Small intestine (tissue), 7 donors: ENCODE results near the gene VIPR2. TPM values are rescaled to one million over a fixed set of nuclear protein-coding genes. Genes with fewer than 3 reads are reported as not detected.
"Not testable (repeated sequence)": the region's sequence is repeated elsewhere in the genome, so short reads cannot be mapped to it uniquely, and the experiment has no call there.

Source experiments
- DNase-seq, 2 donors: peaks; one replicate each; pipeline versions ENCODE4 v3.0.0 to v3.0.0-alpha.2; 2013
- FAIRE-seq: peaks from 2 replicates; lab custom pipeline; 2012; peaks lifted over from hg19 to GRCh38; lab: Jason Lieb, UNC
- H3K27ac ChIP-seq, 3 donors: one replicate each; pipeline ENCODE4 v1.5.1; 2013; ENCODE audit warnings: low read length in 2 of 3, mild to moderate bottlenecking in 2 of 3, control low read depth in 1 of 3, inconsistent platforms in 1 of 3, low read depth in 1 of 3, moderate library complexity in 1 of 3
- H3K27me3 ChIP-seq, 3 donors: one replicate each; pipeline ENCODE4 v1.6.1; 2013; ENCODE audit warnings: low read length in 3 of 3, inconsistent platforms in 1 of 3; ENCODE audit not compliant: control insufficient read depth in 3 of 3, insufficient read depth in 3 of 3
- H3K36me3 ChIP-seq, 3 donors: one replicate each; pipeline ENCODE4 v1.6.1; 2013; ENCODE audit warnings: low read length in 3 of 3, inconsistent platforms in 1 of 3, low read depth in 1 of 3, mild to moderate bottlenecking in 1 of 3, moderate library complexity in 1 of 3; ENCODE audit not compliant: control insufficient read depth in 3 of 3, insufficient read depth in 2 of 3
- H3K4me1 ChIP-seq, 3 donors: one replicate each; pipeline ENCODE4 v1.6.1; 2013; ENCODE audit warnings: low read length in 2 of 3, inconsistent platforms in 1 of 3, low read depth in 1 of 3, mild to moderate bottlenecking in 1 of 3, moderate library complexity in 1 of 3; ENCODE audit not compliant: control insufficient read depth in 3 of 3, insufficient read depth in 2 of 3
- H3K4me3 ChIP-seq, 3 donors: one replicate each; pipeline ENCODE4 v1.5.1; 2013; ENCODE audit warnings: low read length in 3 of 3, control low read depth in 1 of 3, inconsistent platforms in 1 of 3, low read depth in 1 of 3, mild to moderate bottlenecking in 1 of 3, moderate library complexity in 1 of 3
- H3K9me3 ChIP-seq, 2 donors: one replicate each; pipeline ENCODE4 v1.6.1; 2013; ENCODE audit warnings: low read depth in 1 of 2, low read length in 1 of 2; ENCODE audit not compliant: control insufficient read depth in 2 of 2, insufficient read depth in 1 of 2
- WGBS, 3 donors: extraction: QIAGEN DNeasy Blood & Tissue Kit; methylation state at CpG; one replicate each; pipeline ENCODE4 v1.1.7; 2013; 5-methylcytosine and 5-hydroxymethylcytosine counted together
- polyA plus RNA-seq, 4 donors: library from polyadenylated mRNA; stranded (reverse) in 3 of 4; unstranded in 1 of 4; fragments of 200-250 nt in 3 of 4; fragments of 120-200 nt in 1 of 4; gene quantifications; one replicate each; pipeline versions ENCODE4 v1.2.1 to v1.2.3, GENCODE V29; 2013
- donor health status: healthy with polysubstance abuse.
- donor health status: control.
- donor health status: control.
- donor health status: Bipolar disorder and iron deficiency.
- donor health status: healthy.

Gene VIPR2
- polyA plus RNA-seq, 4 donors = 0.81 to 1.2 (median 0.97) TPM; not detected in 1

DNA sequence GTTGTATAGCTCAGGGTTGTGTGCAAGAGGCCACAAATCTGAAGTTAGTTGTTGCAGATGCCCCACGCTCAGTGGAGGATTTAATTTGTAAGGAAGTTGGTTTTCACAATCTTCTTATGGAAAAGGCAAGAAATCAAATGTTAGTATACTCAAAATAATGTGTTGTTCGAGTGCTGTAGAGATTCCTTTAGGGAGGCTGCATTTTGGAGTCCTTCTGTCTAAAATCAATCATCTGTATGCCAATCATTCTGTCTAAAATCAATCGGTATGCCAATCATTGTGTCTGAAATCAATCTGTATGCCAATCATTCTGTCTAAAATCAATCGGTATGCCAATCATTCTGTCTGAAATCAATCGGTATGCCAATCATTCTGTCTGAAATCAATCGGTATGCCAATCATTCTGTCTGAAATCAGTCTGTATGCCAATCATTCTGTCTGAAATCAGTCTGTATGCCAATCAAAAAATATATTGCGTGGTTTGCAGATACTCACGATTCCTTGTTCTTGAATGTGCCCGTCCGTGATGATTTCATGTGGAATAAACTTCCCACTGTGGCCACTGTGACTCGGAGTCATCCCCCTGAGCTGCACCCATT lies 19.1 kb upstream of the VIPR2 start:
- not testable (repeated sequence) for DNase-seq, H3K27ac ChIP-seq, H3K4me3 ChIP-seq, FAIRE-seq, H3K4me1 ChIP-seq, H3K36me3 ChIP-seq, H3K27me3 ChIP-seq
- H3K9me3 ChIP-seq = peaks cover 0 to 10% of the 10 kb centered on the region in 2 donors
- WGBS, 3 donors = 75 to 92% (median 82%) methylated on average over 6 to 9 of the region's 11 CpGs

DNA sequence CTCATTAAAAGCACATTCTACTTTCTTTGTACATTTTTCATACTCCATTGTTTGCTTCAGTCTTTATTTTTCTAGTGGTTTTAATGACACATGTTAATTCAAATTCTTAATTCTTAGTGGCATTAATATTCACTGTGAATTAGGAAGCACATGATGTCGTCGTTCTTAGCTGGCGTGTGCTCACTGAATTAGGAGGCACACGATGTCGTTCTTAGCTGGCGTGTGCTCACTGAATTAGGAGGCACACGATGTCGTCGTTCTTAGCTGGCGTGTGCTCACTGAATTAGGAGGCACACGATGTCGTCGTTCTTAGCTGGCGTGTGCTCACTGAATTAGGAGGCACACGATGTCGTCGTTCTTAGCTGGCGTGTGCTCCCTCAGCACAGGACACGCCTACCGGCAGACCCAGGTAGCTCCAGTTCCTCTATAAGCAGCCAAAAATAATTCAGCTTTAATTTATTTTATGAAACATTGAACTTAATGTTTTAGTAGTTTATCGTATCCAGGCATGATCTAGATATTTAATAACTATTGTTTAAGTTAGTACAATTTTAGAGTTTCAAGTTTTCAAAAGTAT lies 17.5 kb upstream of the VIPR2 start:
- not testable (repeated sequence) for H3K4me1 ChIP-seq, H3K36me3 ChIP-seq, H3K27me3 ChIP-seq, H3K4me3 ChIP-seq, FAIRE-seq, H3K9me3 ChIP-seq, H3K27ac ChIP-seq, DNase-seq
- 74 to 84% (median 80%) methylated on average over 17 to 21 of the region's 21 CpGs for WGBS, 3 donors

DNA sequence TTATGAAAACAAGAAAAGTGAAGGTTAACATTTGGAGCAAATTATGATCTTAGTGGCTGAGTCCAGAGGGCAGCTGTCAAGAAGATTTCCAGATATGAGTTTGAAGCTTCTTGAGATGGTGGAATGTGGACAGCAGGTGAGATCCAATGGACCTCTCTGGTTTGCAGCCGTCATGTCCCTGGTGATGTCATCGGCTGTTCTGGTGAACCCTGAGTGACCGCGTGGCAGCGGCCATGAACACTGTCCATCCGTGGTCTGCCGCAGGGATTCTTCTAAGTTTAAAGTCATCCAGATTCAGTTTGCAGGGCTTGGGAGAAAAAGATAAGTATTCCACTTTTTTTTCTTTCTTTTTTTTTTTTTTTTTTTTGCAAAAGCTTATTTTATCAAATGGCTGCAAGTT lies 15.8 kb upstream of the VIPR2 start:
- FAIRE-seq (no peak), DNase-seq (no peak)
- H3K4me3 ChIP-seq = no peak overlapping the region
- H3K9me3 ChIP-seq = no peaks in the 10 kb centered on the region
- no peak overlapping the region for H3K27ac ChIP-seq
- 92 to 96% (median 94%) methylated on average over 7 of the region's 7 CpGs for WGBS, 3 donors
- no peaks in the 10 kb centered on the region for H3K27me3 ChIP-seq
- H3K36me3 ChIP-seq = no peaks in the 10 kb centered on the region
- no peaks in the 10 kb centered on the region for H3K4me1 ChIP-seq

DNA sequence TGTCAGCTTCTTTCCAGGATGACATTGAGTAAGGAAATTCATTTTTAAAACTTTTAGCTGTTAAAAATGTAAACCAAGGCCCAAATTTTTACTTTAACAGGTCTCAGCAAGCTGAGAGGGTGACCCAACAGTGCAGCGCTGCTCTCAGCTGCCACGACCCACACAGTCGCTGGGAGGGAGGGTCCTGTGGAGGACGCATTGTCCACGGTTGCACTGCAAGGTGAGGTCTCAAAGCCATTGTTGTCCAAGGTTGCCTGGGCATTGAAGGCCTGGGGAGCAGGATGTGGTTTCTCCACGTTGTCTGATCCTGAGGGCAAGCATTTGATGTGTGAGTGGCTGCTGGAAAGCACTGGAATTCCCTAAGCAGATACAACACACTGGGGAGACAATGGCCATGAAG lies 15.1 kb upstream of the VIPR2 start:
- Histone ChIP-seq H3K4me3 (no peak overlapping the region), H3K4me1 (no peaks in the 10 kb centered on the region), H3K36me3 (no peaks in the 10 kb centered on the region), H3K9me3 (no peaks in the 10 kb centered on the region), H3K27me3 (no peaks in the 10 kb centered on the region), H3K27ac (no peak overlapping the region)
- WGBS, 3 donors = 79 to 81% (median 81%) methylated on average over 6 of the region's 6 CpGs
- DNase-seq (no peak), FAIRE-seq (no peak)

DNA sequence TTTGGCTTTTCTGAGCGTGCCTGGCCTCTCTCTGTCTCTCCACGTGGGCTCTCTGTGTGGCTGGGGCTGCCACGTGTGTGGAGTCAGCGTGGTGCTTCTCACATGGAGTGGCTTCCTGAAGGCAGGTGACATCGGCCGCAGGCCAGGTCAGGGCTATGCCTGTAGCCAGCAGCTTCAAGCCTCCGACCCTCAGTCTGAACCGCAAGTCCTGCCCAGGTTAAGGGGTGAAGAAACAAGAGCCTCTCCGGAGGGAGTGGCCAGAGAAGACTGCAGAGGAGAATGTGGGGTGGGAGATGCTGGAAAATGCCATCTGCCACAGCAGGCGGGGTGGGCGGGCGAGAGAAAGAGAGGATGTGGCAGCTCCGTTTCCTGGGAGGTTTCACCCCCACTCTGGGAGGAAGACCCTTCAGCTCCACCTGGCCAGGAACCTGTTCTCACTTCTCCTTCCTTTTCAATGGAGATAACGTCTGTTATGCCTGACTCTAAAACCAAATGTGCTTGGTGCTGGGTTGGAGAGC lies 14.3 kb upstream of the VIPR2 start:
- H3K36me3 ChIP-seq = no peaks in the 10 kb centered on the region
- DNase-seq (no peak), FAIRE-seq (no peak)
- no peaks in the 10 kb centered on the region for H3K27me3 ChIP-seq
- no peaks in the 10 kb centered on the region for H3K9me3 ChIP-seq
- no peak overlapping the region for H3K4me3 ChIP-seq
- no peaks in the 10 kb centered on the region for H3K4me1 ChIP-seq
- WGBS, 3 donors = 55 to 60% (median 59%) methylated on average over 14 of the region's 14 CpGs
- no peak overlapping the region for H3K27ac ChIP-seq

DNA sequence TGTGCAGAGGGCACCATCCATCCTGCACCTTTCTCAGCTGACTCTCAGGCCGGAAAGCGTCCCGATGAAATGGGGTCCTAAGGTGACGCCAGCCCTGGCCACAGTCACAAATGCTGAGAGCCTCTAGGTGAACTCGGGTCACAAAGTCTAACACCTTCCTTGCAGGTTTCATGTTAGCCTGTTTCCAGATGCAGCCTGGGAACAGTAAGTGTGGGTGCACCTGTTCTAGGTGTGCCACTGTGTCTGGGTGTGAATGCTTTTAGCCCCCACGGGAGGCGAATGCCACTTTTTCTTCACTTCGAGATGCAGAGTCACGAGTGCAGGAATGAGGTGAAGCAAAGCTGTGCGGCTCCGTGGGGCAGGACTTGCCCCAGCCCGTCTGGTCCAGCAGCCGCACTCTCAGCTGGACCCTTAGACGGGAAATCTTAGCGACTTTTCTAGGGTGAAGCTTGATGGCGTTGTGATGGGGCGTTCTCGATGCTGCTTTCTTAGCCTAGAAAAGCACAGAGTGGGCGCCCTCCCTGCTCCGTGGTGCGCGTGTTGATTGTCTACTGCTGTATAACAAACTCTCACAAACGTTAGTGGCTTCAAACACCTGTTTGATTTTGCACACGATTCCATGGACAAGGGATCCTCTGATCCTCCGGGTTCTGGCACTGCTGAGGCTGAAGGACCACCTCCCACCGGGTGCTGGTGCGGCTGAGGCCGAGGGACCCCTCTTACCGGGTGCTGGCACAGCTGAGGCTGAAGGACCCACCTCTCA lies 13.6 kb upstream of the VIPR2 start:
- no peak for FAIRE-seq

DNA sequence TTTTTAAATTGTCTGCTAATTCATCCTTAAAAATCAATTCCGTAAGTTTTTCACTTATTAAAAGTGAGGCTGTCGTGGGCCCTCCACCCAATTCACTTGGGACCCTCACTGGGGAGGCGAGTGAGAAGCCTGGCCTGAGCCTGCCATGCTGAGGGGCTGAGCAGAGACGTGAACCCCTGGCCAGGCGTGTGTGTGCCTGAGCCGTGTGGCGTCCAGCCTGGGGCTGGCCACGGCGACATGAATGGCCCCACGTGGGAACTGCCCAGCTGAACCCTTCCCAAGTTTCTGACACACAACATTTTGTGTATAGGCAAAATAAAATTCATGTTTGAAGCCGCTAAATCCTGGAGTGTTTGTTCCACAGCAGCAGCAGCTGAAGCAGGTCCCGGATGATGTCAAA lies 13.0 kb upstream of the VIPR2 start:
- no peaks in the 10 kb centered on the region for H3K4me1 ChIP-seq
- no peak overlapping the region for H3K4me3 ChIP-seq
- H3K36me3 ChIP-seq = no peaks in the 10 kb centered on the region
- no peak overlapping the region for H3K27ac ChIP-seq
- DNase-seq = no peak
- 82 to 86% (median 85%) methylated on average over 12 of the region's 12 CpGs for WGBS, 3 donors
- no peaks in the 10 kb centered on the region for H3K9me3 ChIP-seq
- no peak for FAIRE-seq
- H3K27me3 ChIP-seq = no peaks in the 10 kb centered on the region

More for the DNA sequence above, 13.6 kb upstream of the VIPR2 start:
- 84 to 91% (median 85%) methylated on average over 29 of the region's 29 CpGs for WGBS, 3 donors
- no peak for DNase-seq
- no peaks in the 10 kb centered on the region for H3K9me3 ChIP-seq
- no peak overlapping the region for H3K4me3 ChIP-seq
- H3K27me3 ChIP-seq = no peaks in the 10 kb centered on the region
- no peaks in the 10 kb centered on the region for H3K36me3 ChIP-seq
- no peak overlapping the region for H3K27ac ChIP-seq
- H3K4me1 ChIP-seq = no peaks in the 10 kb centered on the region

DNA sequence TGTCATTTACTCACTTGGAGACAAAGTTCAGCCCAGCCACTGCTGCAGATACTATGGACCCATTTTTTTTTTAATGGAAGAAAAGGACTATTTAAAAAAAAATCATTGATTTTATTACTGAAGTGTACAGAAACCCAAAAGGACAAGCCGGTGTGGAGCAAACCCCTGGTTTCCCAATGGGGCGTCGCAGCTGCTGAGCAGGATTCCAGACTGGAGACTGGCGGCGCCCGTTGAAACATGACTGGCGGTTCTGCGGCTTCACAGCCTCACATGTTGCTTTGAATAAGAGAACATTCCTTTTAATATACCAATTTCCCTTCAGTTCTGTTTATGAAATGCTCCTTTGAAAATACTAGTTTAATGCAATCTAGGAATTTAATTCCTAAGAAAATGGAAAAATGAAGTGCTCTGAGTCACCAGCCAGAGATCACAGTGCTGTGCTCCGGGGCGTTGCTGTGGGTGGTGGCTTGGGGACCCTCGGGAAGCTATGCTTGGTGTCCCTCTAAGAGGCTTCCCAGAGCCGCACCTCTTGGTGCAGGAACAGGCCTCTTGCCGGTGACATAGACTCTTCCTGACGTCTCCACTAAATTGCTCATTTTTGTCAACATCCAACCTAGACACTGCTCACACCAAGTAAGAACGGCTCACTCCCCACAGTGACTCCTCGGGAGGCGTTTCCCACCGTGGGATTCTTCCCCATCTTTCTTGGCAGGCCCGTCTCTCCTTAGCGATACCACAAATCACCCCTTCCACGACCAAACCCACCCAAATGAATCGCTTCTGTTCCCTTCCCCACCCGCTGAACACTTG lies 12.0 kb upstream of the VIPR2 start:
- DNase-seq (no peak), FAIRE-seq (no peak)
- Histone ChIP-seq H3K27me3 (no peaks in the 10 kb centered on the region), H3K9me3 (no peaks in the 10 kb centered on the region), H3K36me3 (no peaks in the 10 kb centered on the region), H3K27ac (no peak overlapping the region), H3K4me1 (no peaks in the 10 kb centered on the region), H3K4me3 (no peak overlapping the region)
- 89 to 90% (median 89%) methylated on average over 23 of the region's 23 CpGs for WGBS, 3 donors
